ENCODE data around the gene RAB44.

- TF ChIP-seq, protein P1, sequence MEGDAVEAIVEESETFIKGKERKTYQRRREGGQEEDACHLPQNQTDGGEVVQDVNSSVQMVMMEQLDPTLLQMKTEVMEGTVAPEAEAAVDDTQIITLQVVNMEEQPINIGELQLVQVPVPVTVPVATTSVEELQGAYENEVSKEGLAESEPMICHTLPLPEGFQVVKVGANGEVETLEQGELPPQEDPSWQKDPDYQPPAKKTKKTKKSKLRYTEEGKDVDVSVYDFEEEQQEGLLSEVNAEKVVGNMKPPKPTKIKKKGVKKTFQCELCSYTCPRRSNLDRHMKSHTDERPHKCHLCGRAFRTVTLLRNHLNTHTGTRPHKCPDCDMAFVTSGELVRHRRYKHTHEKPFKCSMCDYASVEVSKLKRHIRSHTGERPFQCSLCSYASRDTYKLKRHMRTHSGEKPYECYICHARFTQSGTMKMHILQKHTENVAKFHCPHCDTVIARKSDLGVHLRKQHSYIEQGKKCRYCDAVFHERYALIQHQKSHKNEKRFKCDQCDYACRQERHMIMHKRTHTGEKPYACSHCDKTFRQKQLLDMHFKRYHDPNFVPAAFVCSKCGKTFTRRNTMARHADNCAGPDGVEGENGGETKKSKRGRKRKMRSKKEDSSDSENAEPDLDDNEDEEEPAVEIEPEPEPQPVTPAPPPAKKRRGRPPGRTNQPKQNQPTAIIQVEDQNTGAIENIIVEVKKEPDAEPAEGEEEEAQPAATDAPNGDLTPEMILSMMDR (IDR thresholded peaks at IDR 0.05) = no peak
- no peak for TF ChIP-seq POLR2A (IDR thresholded peaks at IDR 0.05)
Observed at GRCh38 chr6:36765190-36765589, 67.6 kb downstream of the RAB44 start.

Data from lower leg skin (tissue), 3 donors.